Fibroblast of mammary gland (primary cell): ENCODE results near the gene C1orf159.
"Not testable (repeated sequence)": the region's sequence is repeated elsewhere in the genome, so short reads cannot be mapped to it uniquely, and the experiment has no call there.

Experiments used
- DNase-seq: peaks from one replicate; pipeline ENCODE4 v3.0.0-alpha.2; 2010; ENCODE audit warnings: low read depth
- H3K4me3 ChIP-seq: 2 replicates; pipeline ENCODE4 v1.5.1; 2011; ENCODE audit warnings: low read depth, mild to moderate bottlenecking, low read length, moderate library complexity; ENCODE audit not compliant: control insufficient read depth
- TF ChIP-seq, protein P1 (sequence below): conservative IDR thresholded peaks from 2 replicates; pipeline ENCODE4 v1.5.1; 2011; ENCODE audit warnings: low read depth, low read length, inconsistent platforms; ENCODE audit not compliant: control insufficient read depth, insufficient read depth

The C1orf159 gene

GRCh38 chr1:1079408-1080121 is 36.3 kb downstream of the C1orf159 start:
- TF ChIP-seq, protein P1, sequence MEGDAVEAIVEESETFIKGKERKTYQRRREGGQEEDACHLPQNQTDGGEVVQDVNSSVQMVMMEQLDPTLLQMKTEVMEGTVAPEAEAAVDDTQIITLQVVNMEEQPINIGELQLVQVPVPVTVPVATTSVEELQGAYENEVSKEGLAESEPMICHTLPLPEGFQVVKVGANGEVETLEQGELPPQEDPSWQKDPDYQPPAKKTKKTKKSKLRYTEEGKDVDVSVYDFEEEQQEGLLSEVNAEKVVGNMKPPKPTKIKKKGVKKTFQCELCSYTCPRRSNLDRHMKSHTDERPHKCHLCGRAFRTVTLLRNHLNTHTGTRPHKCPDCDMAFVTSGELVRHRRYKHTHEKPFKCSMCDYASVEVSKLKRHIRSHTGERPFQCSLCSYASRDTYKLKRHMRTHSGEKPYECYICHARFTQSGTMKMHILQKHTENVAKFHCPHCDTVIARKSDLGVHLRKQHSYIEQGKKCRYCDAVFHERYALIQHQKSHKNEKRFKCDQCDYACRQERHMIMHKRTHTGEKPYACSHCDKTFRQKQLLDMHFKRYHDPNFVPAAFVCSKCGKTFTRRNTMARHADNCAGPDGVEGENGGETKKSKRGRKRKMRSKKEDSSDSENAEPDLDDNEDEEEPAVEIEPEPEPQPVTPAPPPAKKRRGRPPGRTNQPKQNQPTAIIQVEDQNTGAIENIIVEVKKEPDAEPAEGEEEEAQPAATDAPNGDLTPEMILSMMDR = no peak
- peak; percentile 80 for DNase-seq
- H3K4me3 ChIP-seq = no peak overlapping the region

- not testable (repeated sequence) for H3K4me3 ChIP-seq, DNase-seq
Observed at GRCh38 chr1:1077396-1077795, 38.5 kb downstream of the C1orf159 start.

DNA sequence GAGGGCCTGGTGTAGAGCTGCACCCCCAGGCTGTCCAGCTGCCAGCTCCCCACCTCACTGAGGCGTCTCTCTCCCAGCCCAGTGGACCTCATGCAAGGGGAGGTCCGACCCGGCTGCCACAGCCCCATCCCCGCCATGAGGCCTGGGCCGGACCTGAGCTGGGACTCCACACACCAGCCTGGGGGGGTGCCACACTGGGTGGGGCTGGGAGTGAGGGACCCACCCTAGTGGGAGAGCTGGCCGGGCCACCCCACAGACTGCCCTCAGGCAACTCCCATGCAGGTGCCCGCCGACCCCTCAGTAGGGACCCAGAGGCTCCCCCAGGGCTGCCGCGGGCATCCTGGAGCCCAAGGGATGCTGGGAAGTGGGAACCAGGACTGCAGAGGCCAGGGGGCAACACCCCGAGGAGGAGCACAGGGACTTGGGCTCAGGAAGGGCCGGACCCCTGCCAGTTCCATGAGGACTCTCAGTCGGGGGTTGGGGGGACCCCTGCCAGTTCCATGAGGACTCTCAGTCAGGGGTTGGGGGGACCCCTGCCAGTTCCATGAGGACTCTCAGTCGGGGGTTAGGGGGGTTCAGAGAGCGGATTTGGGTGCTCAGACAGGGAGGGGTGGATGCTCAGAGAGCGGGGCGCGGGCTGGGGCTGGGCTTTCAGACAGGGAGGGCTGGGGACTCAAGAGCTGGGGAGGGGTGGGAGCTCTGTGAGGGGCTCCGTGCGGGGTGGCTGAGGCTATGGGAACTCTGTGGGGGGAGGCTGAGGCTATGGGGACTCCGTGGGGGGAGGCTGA is 40.5 kb downstream of the C1orf159 start:
- no peak for DNase-seq
- no peak overlapping the region for H3K4me3 ChIP-seq
- TF ChIP-seq, protein P1 = no peak

- H3K4me3 ChIP-seq = no peak overlapping the region
- DNase-seq = no peak
- TF ChIP-seq, protein P1 = no peak
Observed at GRCh38 chr1:1074631-1075147, 41.2 kb downstream of the C1orf159 start.

DNA sequence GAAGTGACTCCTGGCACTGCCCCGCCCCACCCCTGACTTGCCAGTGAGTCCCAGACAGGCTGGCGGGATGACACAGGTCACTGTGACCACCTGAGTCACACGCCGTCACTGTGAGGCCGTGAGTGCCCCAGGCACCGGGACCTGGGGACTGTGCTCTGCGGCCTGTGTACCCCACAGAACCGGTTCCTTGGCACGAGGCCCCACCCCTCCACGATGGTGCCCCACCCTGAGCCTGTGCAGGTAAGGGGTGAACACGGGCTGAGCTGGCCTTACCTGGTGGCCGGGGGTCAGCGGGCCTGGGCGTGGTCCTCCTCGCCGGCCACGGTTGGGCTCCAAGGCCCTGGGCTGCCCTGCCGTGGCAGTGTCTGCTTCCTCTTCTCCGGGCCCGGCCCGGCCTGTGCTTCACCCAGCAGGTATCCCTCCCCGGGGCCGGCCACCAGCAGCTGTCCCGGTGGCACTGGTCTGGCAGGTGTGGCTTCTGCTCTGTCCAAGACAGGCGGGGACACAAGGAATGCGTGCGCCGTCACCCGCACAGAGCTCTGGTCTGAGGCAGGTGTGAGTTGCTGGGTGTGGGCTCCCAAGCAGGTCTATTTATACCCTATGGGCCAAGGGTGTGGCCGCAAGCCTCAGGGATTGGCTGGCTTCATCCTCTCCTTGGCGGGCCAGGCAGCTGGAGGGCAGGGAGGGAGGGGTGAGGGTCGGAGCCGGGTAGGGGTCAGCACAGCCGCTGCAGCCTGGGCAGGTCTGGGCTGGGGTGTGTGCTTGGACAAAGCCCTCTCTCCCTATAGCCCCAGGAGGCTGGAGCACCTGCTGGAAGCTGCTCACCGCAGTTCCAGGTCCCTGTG is 41.9 kb downstream of the C1orf159 start, which contains the start of gene RNF223:
Gene RNF223 (minus strand): TSS at position 564 of the 845 bp plus-strand sequence. CDS start 1,740 bp downstream, outside the sequence.
- H3K4me3 ChIP-seq = no peak within 1 kb of the TSS
- TF ChIP-seq, protein P1 = no peak
- DNase-seq = no peak

- TF ChIP-seq, protein P1 = no peak
- H3K4me3 ChIP-seq = no peak overlapping the region
- no peak for DNase-seq
Observed at GRCh38 chr1:1072849-1073742, 42.8 kb downstream of the C1orf159 start.
